ENCODE results near the gene PATZ1.

GRCh38 chr22:31349960-31350359, 3.8 kb upstream of the PATZ1 start:
- TF ChIP-seq POLR2A (IDR thresholded peaks at IDR 0.05; ENCODE audit: low read length) (no peak), GATA1 (IDR thresholded peaks at IDR 0.05; ENCODE audit: low read depth, low read length) (no peak)

All from erythroblast (primary cell).